Chondrocyte (in vitro differentiated cells): ENCODE data around the gene USP28. TPM values are rescaled to one million over a fixed set of nuclear protein-coding genes. Genes with fewer than 3 reads are reported as not detected.

Experiments used
- DNase-seq: peaks from one replicate; pipeline ENCODE4 v3.0.0; 2021; ENCODE audit warnings: mixed read lengths, low spot score
- H3K27ac Mint-ChIP-seq: one replicate; pipeline ENCODE4 v1.8.0; 2021; ENCODE audit warnings: mild to moderate bottlenecking, moderate library complexity, mixed read lengths; ENCODE audit not compliant: unreplicated experiment
- H3K27me3 Mint-ChIP-seq: 2 replicates; pipeline ENCODE4 v1.8.0; 2021; ENCODE audit warnings: low read depth, mixed read lengths
- H3K36me3 Mint-ChIP-seq: 2 replicates; pipeline ENCODE4 v1.8.0; 2021; ENCODE audit warnings: low read depth, mixed read lengths
- H3K4me1 Mint-ChIP-seq: 2 replicates; pipeline ENCODE4 v1.8.0; 2021; ENCODE audit warnings: low read depth, mild to moderate bottlenecking, mixed read lengths
- H3K4me3 Mint-ChIP-seq: one replicate; pipeline ENCODE4 v1.8.0; 2021; ENCODE audit warnings: mild to moderate bottlenecking, moderate library complexity, mixed read lengths; ENCODE audit not compliant: unreplicated experiment
- H3K9me3 Mint-ChIP-seq: 2 replicates; pipeline ENCODE4 v1.8.0; 2021; ENCODE audit warnings: low read depth, mixed read lengths
- total RNA-seq: library from RNA; stranded (reverse); gene quantifications from 3 replicates; pipeline ENCODE4 v1.2.1, GENCODE V29; 2021
- TF ChIP-seq, protein P1 (sequence below): fragments of 200-600 bp; sonication (generic); IDR thresholded peaks from 2 replicates; pipeline ENCODE4 v1.5.0; 2021; ENCODE audit warnings: antibody characterized with exemption, mild to moderate bottlenecking, moderate library complexity

USP28 gene
- total RNA-seq, 1 donor from 2014 or later, result 34.1 TPM

GRCh38 chr11:113808931-113809330 is 66.4 kb downstream of the USP28 start:
- H3K4me1 Mint-ChIP-seq, result peaks cover 27% of the 10 kb centered on the region
- no peak for DNase-seq
- H3K4me3 Mint-ChIP-seq, result no peak overlapping the region
- no peaks in the 10 kb centered on the region for H3K9me3 Mint-ChIP-seq
- TF ChIP-seq, protein P1, sequence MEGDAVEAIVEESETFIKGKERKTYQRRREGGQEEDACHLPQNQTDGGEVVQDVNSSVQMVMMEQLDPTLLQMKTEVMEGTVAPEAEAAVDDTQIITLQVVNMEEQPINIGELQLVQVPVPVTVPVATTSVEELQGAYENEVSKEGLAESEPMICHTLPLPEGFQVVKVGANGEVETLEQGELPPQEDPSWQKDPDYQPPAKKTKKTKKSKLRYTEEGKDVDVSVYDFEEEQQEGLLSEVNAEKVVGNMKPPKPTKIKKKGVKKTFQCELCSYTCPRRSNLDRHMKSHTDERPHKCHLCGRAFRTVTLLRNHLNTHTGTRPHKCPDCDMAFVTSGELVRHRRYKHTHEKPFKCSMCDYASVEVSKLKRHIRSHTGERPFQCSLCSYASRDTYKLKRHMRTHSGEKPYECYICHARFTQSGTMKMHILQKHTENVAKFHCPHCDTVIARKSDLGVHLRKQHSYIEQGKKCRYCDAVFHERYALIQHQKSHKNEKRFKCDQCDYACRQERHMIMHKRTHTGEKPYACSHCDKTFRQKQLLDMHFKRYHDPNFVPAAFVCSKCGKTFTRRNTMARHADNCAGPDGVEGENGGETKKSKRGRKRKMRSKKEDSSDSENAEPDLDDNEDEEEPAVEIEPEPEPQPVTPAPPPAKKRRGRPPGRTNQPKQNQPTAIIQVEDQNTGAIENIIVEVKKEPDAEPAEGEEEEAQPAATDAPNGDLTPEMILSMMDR, result no peak
- peaks cover 31% of the 10 kb centered on the region for H3K36me3 Mint-ChIP-seq
- no peaks in the 10 kb centered on the region for H3K27me3 Mint-ChIP-seq
- no peak overlapping the region for H3K27ac Mint-ChIP-seq

DNA sequence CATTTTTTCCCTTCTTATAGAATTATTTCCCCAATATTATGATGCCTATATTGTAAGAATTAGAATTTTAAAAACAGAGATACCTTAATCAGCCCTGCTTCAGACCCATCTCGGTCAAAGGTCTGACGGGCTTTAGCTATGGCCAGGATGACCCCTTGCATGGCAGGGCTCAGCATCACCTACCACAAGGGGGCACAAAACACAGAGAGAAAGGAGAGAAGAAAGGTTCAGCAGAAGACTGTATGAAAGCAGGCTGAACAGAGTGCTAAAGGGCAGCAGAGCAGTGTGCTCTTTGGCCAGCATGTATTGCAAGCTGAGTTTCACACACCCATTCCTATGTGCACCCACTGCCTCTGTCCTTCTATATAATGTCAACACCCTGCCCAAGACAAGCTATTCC is 69.0 kb downstream of the USP28 start:
- TF ChIP-seq, protein P1, result peak; percentile 72
- peaks cover 37% of the 10 kb centered on the region for H3K36me3 Mint-ChIP-seq
- H3K27ac Mint-ChIP-seq, result peak overlapping the region; percentile 68
- no peak for DNase-seq
- H3K4me1 Mint-ChIP-seq, result peaks cover 21% of the 10 kb centered on the region
- H3K9me3 Mint-ChIP-seq, result no peaks in the 10 kb centered on the region
- no peaks in the 10 kb centered on the region for H3K27me3 Mint-ChIP-seq
- H3K4me3 Mint-ChIP-seq, result no peak overlapping the region

- H3K36me3 Mint-ChIP-seq, result peaks cover 38% of the 10 kb centered on the region
- no peak overlapping the region for H3K27ac Mint-ChIP-seq
- no peak overlapping the region for H3K4me3 Mint-ChIP-seq
- peaks cover 21% of the 10 kb centered on the region for H3K4me1 Mint-ChIP-seq
- H3K9me3 Mint-ChIP-seq, result no peaks in the 10 kb centered on the region
- H3K27me3 Mint-ChIP-seq, result no peaks in the 10 kb centered on the region
- TF ChIP-seq, protein P1, result no peak
- DNase-seq, result no peak
These were observed 69.7 kb downstream of the USP28 start for GRCh38 chr11:113805640-113806039.

DNA sequence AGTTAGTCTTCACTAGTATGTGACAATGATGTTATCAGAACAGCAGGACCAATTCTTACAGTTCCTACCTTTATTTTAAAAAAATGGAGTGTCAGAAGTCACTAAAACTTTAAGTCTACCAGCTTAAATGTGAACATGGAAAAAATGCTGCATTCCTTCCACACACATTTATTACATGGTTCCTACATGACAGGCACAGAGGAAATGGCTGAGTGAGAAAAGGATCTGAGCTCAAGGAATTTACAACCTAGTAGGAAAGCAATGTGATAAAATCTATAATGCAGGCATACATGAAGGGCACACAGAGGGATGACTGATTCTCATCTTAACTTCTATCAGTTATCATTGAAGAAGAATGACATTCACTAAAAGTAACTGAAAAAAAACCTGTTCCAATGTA is 72.8 kb downstream of the USP28 start:
- Mint-ChIP-seq H3K4me3 (no peak overlapping the region), H3K9me3 (no peaks in the 10 kb centered on the region), H3K27me3 (no peaks in the 10 kb centered on the region), H3K36me3 (peaks cover 31% of the 10 kb centered on the region), H3K27ac (no peak overlapping the region), H3K4me1 (peaks cover 21% of the 10 kb centered on the region)
- TF ChIP-seq, protein P1, result no peak
- no peak for DNase-seq

GRCh38 chr11:113796663-113797259 is 78.6 kb downstream of the USP28 start:
- H3K27me3 Mint-ChIP-seq, result no peaks in the 10 kb centered on the region
- H3K36me3 Mint-ChIP-seq, result peaks cover 14% of the 10 kb centered on the region
- H3K4me1 Mint-ChIP-seq, result no peaks in the 10 kb centered on the region
- no peak overlapping the region for H3K27ac Mint-ChIP-seq
- no peaks in the 10 kb centered on the region for H3K9me3 Mint-ChIP-seq
- DNase-seq, result no peak
- TF ChIP-seq, protein P1, result peak; percentile 82
- H3K4me3 Mint-ChIP-seq, result no peak overlapping the region
